ENCODE data around the gene RSU1.

Gene RSU1

GRCh38 chr10:16698461-16698860 lies 118.8 kb downstream of the RSU1 start:
- Histone ChIP-seq H3K9ac (no peak overlapping the region), H3K36me3 (peaks cover 2% of the 10 kb centered on the region), H4K20me1 (no peaks in the 10 kb centered on the region), H3K9me3 (peaks cover 12% of the 10 kb centered on the region), H3K4me1 (no peaks in the 10 kb centered on the region), H3K4me2 (no peak overlapping the region), H3K27ac (no peak overlapping the region), H3K27me3 (no peaks in the 10 kb centered on the region), H3K4me3 (no peak overlapping the region)
- TF ChIP-seq Cebpa-rat (IDR thresholded peaks at IDR 0.05): no peak

- no peaks in the 10 kb centered on the region for H3K4me1 ChIP-seq
- H3K4me3 ChIP-seq: no peak overlapping the region
- H3K4me2 ChIP-seq: no peak overlapping the region
- H3K36me3 ChIP-seq: peaks cover 18% of the 10 kb centered on the region
- no peak overlapping the region for H3K9ac ChIP-seq
- no peaks in the 10 kb centered on the region for H4K20me1 ChIP-seq
- no peak overlapping the region for H3K27ac ChIP-seq
- no peak for TF ChIP-seq Cebpa-rat (IDR thresholded peaks at IDR 0.05)
- H3K9me3 ChIP-seq: no peaks in the 10 kb centered on the region
- no peaks in the 10 kb centered on the region for H3K27me3 ChIP-seq
These were observed 126.8 kb downstream of the RSU1 start for GRCh38 chr10:16690417-16690816.

- Histone ChIP-seq H3K4me3 (no peak overlapping the region), H3K4me2 (no peak overlapping the region), H3K9ac (no peak overlapping the region), H3K27me3 (no peaks in the 10 kb centered on the region), H3K27ac (no peak overlapping the region), H3K36me3 (peaks cover 18% of the 10 kb centered on the region), H3K4me1 (no peaks in the 10 kb centered on the region), H4K20me1 (no peaks in the 10 kb centered on the region), H3K9me3 (no peaks in the 10 kb centered on the region)
- TF ChIP-seq Cebpa-rat (IDR thresholded peaks at IDR 0.05): no peak
These were observed 127.5 kb downstream of the RSU1 start for GRCh38 chr10:16689696-16690095.

GRCh38 chr10:16689227-16689626 lies 128.0 kb downstream of the RSU1 start:
- Histone ChIP-seq H3K4me3 (no peak overlapping the region), H3K27ac (no peak overlapping the region), H3K4me2 (no peak overlapping the region), H3K36me3 (peaks cover 18% of the 10 kb centered on the region), H3K4me1 (no peaks in the 10 kb centered on the region), H3K9ac (no peak overlapping the region), H4K20me1 (no peaks in the 10 kb centered on the region), H3K27me3 (no peaks in the 10 kb centered on the region), H3K9me3 (no peaks in the 10 kb centered on the region)
- TF ChIP-seq Cebpa-rat (IDR thresholded peaks at IDR 0.05): no peak

- peaks cover 9% of the 10 kb centered on the region; the same call in 1 of the 2 replicates for H3K36me3 ChIP-seq
- H3K4me2 ChIP-seq: no peak overlapping the region
- H3K9ac ChIP-seq: no peak overlapping the region
- H4K20me1 ChIP-seq: no peaks in the 10 kb centered on the region
- H3K4me3 ChIP-seq: no peak overlapping the region
- H3K9me3 ChIP-seq: no peaks in the 10 kb centered on the region
- no peaks in the 10 kb centered on the region for H3K4me1 ChIP-seq
- no peak for TF ChIP-seq Cebpa-rat (IDR thresholded peaks at IDR 0.05)
- no peaks in the 10 kb centered on the region for H3K27me3 ChIP-seq
- H3K27ac ChIP-seq: no peak overlapping the region
These were observed 130.9 kb downstream of the RSU1 start for GRCh38 chr10:16686054-16686902.

GRCh38 chr10:16685551-16685950 lies 131.7 kb downstream of the RSU1 start:
- Histone ChIP-seq H3K27ac (no peak overlapping the region), H3K9ac (no peak overlapping the region), H4K20me1 (no peaks in the 10 kb centered on the region), H3K4me3 (no peak overlapping the region), H3K9me3 (no peaks in the 10 kb centered on the region), H3K4me1 (no peaks in the 10 kb centered on the region), H3K4me2 (no peak overlapping the region), H3K27me3 (no peaks in the 10 kb centered on the region), H3K36me3 (peaks cover 9% of the 10 kb centered on the region; the same call in 1 of the 2 replicates)
- no peak for TF ChIP-seq Cebpa-rat (IDR thresholded peaks at IDR 0.05)

- H3K4me3 ChIP-seq: no peak overlapping the region
- no peak overlapping the region for H3K9ac ChIP-seq
- no peaks in the 10 kb centered on the region for H4K20me1 ChIP-seq
- H3K27ac ChIP-seq: no peak overlapping the region
- no peaks in the 10 kb centered on the region for H3K36me3 ChIP-seq
- TF ChIP-seq Cebpa-rat (IDR thresholded peaks at IDR 0.05): no peak
- no peaks in the 10 kb centered on the region for H3K27me3 ChIP-seq
- peaks cover 3% of the 10 kb centered on the region; the same call in 1 of the 2 replicates for H3K9me3 ChIP-seq
- no peak overlapping the region for H3K4me2 ChIP-seq
- no peaks in the 10 kb centered on the region for H3K4me1 ChIP-seq
These were observed 135.7 kb downstream of the RSU1 start for GRCh38 chr10:16681521-16681920.

GRCh38 chr10:16679511-16679910 lies 137.7 kb downstream of the RSU1 start:
- Histone ChIP-seq H3K27ac (no peak overlapping the region), H3K4me2 (no peak overlapping the region), H3K9me3 (peaks cover 6% of the 10 kb centered on the region; the same call in 1 of the 2 replicates), H3K4me1 (no peaks in the 10 kb centered on the region), H3K36me3 (no peaks in the 10 kb centered on the region), H4K20me1 (no peaks in the 10 kb centered on the region), H3K4me3 (no peak overlapping the region), H3K27me3 (no peaks in the 10 kb centered on the region), H3K9ac (no peak overlapping the region)
- TF ChIP-seq Cebpa-rat (IDR thresholded peaks at IDR 0.05): no peak

GRCh38 chr10:16675334-16675733 lies 141.9 kb downstream of the RSU1 start:
- Histone ChIP-seq H3K27ac (no peak overlapping the region), H3K4me1 (no peaks in the 10 kb centered on the region), H4K20me1 (0 out of 2 replicates have a peak, but pooled peaks cover 9% of the 10 kb centered on the region), H3K27me3 (no peaks in the 10 kb centered on the region), H3K36me3 (no peaks in the 10 kb centered on the region), H3K4me3 (no peak overlapping the region), H3K9ac (no peak overlapping the region), H3K4me2 (no peak overlapping the region), H3K9me3 (peaks cover 6% of the 10 kb centered on the region; the same call in 1 of the 2 replicates)
- no peak for TF ChIP-seq Cebpa-rat (IDR thresholded peaks at IDR 0.05)

- no peak overlapping the region for H3K4me2 ChIP-seq
- H3K4me3 ChIP-seq: no peak overlapping the region
- H3K9me3 ChIP-seq: peaks cover 6% of the 10 kb centered on the region; the same call in 1 of the 2 replicates
These were observed 143.0 kb downstream of the RSU1 start for GRCh38 chr10:16674147-16674703.

More at GRCh38 chr10:16674147-16674703, 143.0 kb downstream of the RSU1 start:
- Histone ChIP-seq H3K27ac (no peak overlapping the region), H3K36me3 (0 out of 2 replicates have a peak, but pooled peaks cover 8% of the 10 kb centered on the region), H3K27me3 (no peaks in the 10 kb centered on the region), H4K20me1 (0 out of 2 replicates have a peak, but pooled peaks cover 18% of the 10 kb centered on the region), H3K4me1 (no peaks in the 10 kb centered on the region), H3K9ac (no peak overlapping the region)
- no peak for TF ChIP-seq Cebpa-rat (IDR thresholded peaks at IDR 0.05)

Data from BLaER1 (cell line).